HepG2 (cell line): ENCODE results near the gene EOGT.

Experiments
- CEBPB ChIP-seq: IDR thresholded peaks from 2 replicates; pipeline ENCODE4 v1.6.1; 2011; ENCODE audit warnings: low read depth, low read length, improper control_type of control experiment, borderline replicate concordance
- EZH2 ChIP-seq: conservative IDR thresholded peaks from 2 replicates; pipeline ENCODE4 v1.6.1; 2012; ENCODE audit warnings: mild to moderate bottlenecking, low read depth, low read length, moderate library complexity
- NKX3-1 ChIP-seq: sonication (generic); formaldehyde crosslinking; IDR thresholded peaks from 2 replicates; pipeline ENCODE4 v1.5.0; 2020; ENCODE audit warnings: missing genetic modification reagents
- PAX8 ChIP-seq: sonication (generic); formaldehyde crosslinking; IDR thresholded peaks from 2 replicates; pipeline ENCODE4 v1.8.0; 2022; ENCODE audit warnings: mild to moderate bottlenecking, missing genetic modification reagents, borderline replicate concordance
- RFX5 ChIP-seq: IDR thresholded peaks from 2 replicates; pipeline ENCODE4 v1.6.1; 2011; ENCODE audit warnings: low read depth, low read length, improper control_type of control experiment
- TBP ChIP-seq: sonication (generic); formaldehyde crosslinking; IDR thresholded peaks from 2 replicates; pipeline ENCODE4 v1.5.0; 2020; ENCODE audit warnings: missing genetic modification reagents
- TCF7 ChIP-seq: sonication (generic); IDR thresholded peaks from 2 replicates; pipeline ENCODE4 v1.6.1; 2016; ENCODE audit warnings: antibody characterized with exemption, low read depth
- ZNF138 ChIP-seq: sonication (generic); formaldehyde crosslinking; IDR thresholded peaks from 2 replicates; pipeline ENCODE4 v1.5.0; 2020; ENCODE audit warnings: mild to moderate bottlenecking, low read depth, missing genetic modification reagents
- ZNF674 ChIP-seq: sonication (generic); formaldehyde crosslinking; IDR thresholded peaks from 2 replicates; pipeline ENCODE4 v1.5.0; 2020; ENCODE audit warnings: low read depth, mild to moderate bottlenecking, missing genetic modification reagents
- TF ChIP-seq, protein P1 (sequence below): sonication (generic); formaldehyde crosslinking; IDR thresholded peaks from 2 replicates; pipeline ENCODE4 v1.8.0; 2022; ENCODE audit warnings: missing genetic modification reagents, mild to moderate bottlenecking, moderate library complexity, borderline replicate concordance
- TF ChIP-seq, protein P2 (sequence below): sonication (generic); formaldehyde crosslinking; conservative IDR thresholded peaks from 2 replicates; pipeline ENCODE4 v1.8.1; 2023; ENCODE audit warnings: missing genetic modification reagents
- TF ChIP-seq, protein P3 (sequence below): sonication (generic); formaldehyde crosslinking; IDR thresholded peaks from 2 replicates; pipeline ENCODE4 v1.8.1; 2022; ENCODE audit warnings: mild to moderate bottlenecking, missing genetic modification reagents
- TF ChIP-seq, protein P4 (sequence below): IDR thresholded peaks from 2 replicates; pipeline ENCODE4 v1.6.1; 2012; ENCODE audit warnings: inconsistent platforms

DNA sequence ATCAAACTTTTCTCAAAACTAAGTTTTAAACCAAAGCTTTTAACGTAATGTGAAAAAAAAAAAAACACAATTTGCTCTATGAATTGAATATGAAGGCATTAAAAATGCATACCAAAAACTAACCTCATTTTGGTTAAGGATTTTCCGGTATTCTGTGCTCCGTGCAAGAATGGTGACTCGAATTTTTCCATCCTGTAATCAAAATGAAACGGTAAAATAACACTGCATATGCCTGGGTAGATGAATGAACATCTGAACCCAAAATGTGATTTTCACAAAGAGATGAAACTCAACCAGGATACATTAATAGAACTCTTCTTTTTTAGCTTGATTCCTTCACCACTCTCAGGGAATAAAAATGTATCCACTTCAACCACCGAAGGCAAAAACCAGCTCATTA is 26.2 kb downstream of the EOGT start:
- TF ChIP-seq EZH2 (no peak), CEBPB (no peak), ZNF674 (CRISPR knock-in tag) (no peak), NKX3-1 (CRISPR knock-in tag) (no peak), ZNF138 (CRISPR knock-in tag) (no peak), TBP (CRISPR knock-in tag) (no peak), RFX5 (no peak), TCF7 (no peak), PAX8 (CRISPR knock-in tag) (no peak)
- TF ChIP-seq, protein P1, sequence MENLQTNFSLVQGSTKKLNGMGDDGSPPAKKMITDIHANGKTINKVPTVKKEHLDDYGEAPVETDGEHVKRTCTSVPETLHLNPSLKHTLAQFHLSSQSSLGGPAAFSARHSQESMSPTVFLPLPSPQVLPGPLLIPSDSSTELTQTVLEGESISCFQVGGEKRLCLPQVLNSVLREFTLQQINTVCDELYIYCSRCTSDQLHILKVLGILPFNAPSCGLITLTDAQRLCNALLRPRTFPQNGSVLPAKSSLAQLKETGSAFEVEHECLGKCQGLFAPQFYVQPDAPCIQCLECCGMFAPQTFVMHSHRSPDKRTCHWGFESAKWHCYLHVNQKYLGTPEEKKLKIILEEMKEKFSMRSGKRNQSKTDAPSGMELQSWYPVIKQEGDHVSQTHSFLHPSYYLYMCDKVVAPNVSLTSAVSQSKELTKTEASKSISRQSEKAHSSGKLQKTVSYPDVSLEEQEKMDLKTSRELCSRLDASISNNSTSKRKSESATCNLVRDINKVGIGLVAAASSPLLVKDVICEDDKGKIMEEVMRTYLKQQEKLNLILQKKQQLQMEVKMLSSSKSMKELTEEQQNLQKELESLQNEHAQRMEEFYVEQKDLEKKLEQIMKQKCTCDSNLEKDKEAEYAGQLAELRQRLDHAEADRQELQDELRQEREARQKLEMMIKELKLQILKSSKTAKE (CRISPR knock-in tag), result no peak
- TF ChIP-seq, protein P2, sequence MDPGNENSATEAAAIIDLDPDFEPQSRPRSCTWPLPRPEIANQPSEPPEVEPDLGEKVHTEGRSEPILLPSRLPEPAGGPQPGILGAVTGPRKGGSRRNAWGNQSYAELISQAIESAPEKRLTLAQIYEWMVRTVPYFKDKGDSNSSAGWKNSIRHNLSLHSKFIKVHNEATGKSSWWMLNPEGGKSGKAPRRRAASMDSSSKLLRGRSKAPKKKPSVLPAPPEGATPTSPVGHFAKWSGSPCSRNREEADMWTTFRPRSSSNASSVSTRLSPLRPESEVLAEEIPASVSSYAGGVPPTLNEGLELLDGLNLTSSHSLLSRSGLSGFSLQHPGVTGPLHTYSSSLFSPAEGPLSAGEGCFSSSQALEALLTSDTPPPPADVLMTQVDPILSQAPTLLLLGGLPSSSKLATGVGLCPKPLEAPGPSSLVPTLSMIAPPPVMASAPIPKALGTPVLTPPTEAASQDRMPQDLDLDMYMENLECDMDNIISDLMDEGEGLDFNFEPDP (CRISPR knock-in tag), result no peak
- TF ChIP-seq, protein P3, sequence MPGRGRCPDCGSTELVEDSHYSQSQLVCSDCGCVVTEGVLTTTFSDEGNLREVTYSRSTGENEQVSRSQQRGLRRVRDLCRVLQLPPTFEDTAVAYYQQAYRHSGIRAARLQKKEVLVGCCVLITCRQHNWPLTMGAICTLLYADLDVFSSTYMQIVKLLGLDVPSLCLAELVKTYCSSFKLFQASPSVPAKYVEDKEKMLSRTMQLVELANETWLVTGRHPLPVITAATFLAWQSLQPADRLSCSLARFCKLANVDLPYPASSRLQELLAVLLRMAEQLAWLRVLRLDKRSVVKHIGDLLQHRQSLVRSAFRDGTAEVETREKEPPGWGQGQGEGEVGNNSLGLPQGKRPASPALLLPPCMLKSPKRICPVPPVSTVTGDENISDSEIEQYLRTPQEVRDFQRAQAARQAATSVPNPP, result no peak
- TF ChIP-seq, protein P4, sequence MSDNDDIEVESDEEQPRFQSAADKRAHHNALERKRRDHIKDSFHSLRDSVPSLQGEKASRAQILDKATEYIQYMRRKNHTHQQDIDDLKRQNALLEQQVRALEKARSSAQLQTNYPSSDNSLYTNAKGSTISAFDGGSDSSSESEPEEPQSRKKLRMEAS, result no peak
